Measurements from ENCODE around the gene LRRC8E. TPM values are rescaled to one million over a fixed set of nuclear protein-coding genes. Genes with fewer than 3 reads are reported as not detected.

LRRC8E gene
- total and polyA plus RNA-seq, 7 donors = 0.23 to 1.2 (median 1.2) TPM; not detected in 4

DNA sequence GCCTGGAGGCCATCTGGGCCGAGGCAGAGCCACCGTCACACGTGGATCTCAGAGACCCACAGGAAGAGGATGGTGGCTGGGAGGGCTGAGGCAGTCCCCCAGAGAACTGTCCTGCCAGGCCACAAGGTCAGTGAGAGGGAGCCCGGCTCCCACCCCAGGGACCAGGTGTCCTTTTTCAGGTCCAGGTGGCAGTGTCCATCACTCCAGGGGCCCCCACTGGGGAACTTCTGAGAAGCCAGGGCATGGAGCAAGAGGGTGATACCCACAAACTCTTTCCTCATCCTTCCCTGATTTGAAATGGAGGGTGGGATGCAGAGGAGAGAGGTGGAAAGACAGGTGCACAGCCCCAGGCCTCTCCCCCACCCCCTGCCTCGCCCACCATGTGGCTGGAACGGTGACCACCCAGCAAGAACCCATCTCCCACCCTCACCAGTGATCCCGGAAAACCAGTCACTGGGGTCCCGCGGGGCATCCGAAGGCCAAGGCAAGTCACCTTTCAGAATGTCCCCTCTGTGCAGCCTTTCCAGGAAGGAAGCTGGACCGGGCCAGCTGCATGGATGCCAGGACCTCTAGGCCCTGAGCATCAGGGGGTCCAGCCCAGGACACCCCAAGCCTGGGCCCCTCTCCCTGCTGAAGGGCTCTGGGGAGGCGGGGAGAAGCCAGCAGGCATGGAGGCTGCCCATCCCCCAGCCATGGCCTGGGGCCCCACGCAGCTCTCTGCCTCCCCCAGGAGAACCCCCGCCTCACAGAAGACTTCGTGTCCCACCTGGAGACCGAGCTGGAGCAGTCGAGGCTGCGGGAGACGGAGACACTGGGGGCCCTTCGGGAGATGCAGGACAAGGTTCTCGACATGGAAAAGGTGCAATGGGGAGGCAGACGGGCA, 28.2 kb upstream of the LRRC8E start:
- Histone ChIP-seq H3K27me3 (peaks cover 19 to 98% (median 72%) of the 10 kb centered on the region in 3 donors), H3K4me3 (no peak overlapping the region), H3K9me3 (no peaks in the 10 kb centered on the region), H3K36me3 (peaks cover 0 to 31% (median 0%) of the 10 kb centered on the region in 4 donors), H3K4me1 (peaks cover 0 to 20% (median 15%) of the 10 kb centered on the region in 4 donors), H3K27ac (no peak overlapping the region)
- DNase-seq = no peak
- intact Hi-C loops (cut with DNase I) = loop anchor here (10.0 kb wide), 1 partner anchor 145 kb away; the partner anchor contains the start of gene ELAVL1
- TF ChIP-seq EP300 (IDR thresholded peaks at IDR 0.05) = no peak
- no peak for TF ChIP-seq POLR2AphosphoS5 (IDR thresholded peaks at IDR 0.05)
- TF ChIP-seq POLR2A (IDR thresholded peaks at IDR 0.05) = no peak
- TF ChIP-seq, protein P1, sequence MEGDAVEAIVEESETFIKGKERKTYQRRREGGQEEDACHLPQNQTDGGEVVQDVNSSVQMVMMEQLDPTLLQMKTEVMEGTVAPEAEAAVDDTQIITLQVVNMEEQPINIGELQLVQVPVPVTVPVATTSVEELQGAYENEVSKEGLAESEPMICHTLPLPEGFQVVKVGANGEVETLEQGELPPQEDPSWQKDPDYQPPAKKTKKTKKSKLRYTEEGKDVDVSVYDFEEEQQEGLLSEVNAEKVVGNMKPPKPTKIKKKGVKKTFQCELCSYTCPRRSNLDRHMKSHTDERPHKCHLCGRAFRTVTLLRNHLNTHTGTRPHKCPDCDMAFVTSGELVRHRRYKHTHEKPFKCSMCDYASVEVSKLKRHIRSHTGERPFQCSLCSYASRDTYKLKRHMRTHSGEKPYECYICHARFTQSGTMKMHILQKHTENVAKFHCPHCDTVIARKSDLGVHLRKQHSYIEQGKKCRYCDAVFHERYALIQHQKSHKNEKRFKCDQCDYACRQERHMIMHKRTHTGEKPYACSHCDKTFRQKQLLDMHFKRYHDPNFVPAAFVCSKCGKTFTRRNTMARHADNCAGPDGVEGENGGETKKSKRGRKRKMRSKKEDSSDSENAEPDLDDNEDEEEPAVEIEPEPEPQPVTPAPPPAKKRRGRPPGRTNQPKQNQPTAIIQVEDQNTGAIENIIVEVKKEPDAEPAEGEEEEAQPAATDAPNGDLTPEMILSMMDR (IDR thresholded peaks at IDR 0.05) = no peak
- WGBS, 2 donors = 93% methylated on average over 22 of the region's 22 CpGs

- peaks cover 0 to 31% (median 0%) of the 10 kb centered on the region in 4 donors for H3K36me3 ChIP-seq
- TF ChIP-seq, protein P1 (IDR thresholded peaks at IDR 0.05) = no peak
- intact Hi-C loops (cut with DNase I) = no loop called here
- no peak for DNase-seq
- peaks cover 0 to 20% (median 15%) of the 10 kb centered on the region in 4 donors for H3K4me1 ChIP-seq
- 83 to 85% methylated on average over 14 of the region's 14 CpGs for WGBS, 2 donors
- H3K4me3 ChIP-seq = no peak overlapping the region
- H3K27me3 ChIP-seq = peaks cover 19 to 96% (median 70%) of the 10 kb centered on the region in 3 donors
- H3K9me3 ChIP-seq = no peaks in the 10 kb centered on the region
- H3K27ac ChIP-seq = no peak overlapping the region
Observed at GRCh38 chr19:7860714-7861618, 27.3 kb upstream of the LRRC8E start.

DNA sequence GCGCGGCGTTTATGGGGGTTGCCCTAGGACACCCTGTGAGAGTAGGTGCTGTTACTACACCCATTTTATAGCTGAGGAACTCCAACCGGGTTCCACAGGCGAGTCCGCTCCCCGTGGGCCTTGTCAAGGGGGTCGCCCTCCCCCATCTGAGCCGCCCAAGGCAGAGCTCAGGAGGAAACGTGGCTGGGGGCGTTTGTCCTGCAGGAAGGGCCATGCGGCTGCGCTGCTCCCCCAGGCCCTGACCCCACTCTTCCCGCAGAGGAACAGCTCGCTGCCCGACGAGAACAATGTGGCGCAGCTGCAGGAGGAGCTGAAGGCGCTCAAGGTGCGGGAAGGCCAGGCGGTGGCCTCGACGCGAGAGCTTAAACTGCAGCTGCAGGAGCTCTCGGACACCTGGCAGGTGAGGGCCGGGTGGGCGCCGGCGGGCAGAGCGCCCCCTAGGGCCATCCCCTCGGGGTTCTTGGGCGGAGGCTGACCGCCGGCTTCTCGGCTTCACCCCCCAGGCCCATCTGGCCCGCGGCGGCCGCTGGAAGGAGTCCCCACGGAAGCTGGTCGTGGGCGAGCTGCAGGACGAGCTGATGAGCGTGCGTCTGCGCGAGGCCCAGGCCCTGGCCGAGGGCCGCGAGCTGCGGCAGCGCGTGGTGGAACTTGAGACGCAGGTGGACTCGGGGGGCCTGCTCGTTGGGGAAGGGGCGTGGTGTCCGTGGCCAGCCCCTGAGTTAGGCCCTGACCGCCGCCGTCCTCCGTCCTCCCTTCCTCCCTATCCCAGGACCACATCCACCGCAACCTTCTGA, 26.5 kb upstream of the LRRC8E start:
- peaks cover 0 to 23% (median 0%) of the 10 kb centered on the region in 4 donors for H3K36me3 ChIP-seq
- H3K9me3 ChIP-seq = no peaks in the 10 kb centered on the region
- intact Hi-C loops (cut with DNase I) = no loop called here
- H3K4me1 ChIP-seq = peaks cover 0 to 20% (median 15%) of the 10 kb centered on the region in 4 donors
- peaks cover 19 to 96% (median 68%) of the 10 kb centered on the region in 3 donors for H3K27me3 ChIP-seq
- H3K27ac ChIP-seq = no peak overlapping the region
- WGBS, 2 donors = 20 to 22% methylated on average over 63 of the region's 63 CpGs
- H3K4me3 ChIP-seq = peak overlapping the region in 3 of 4 donors; percentile 0 to 32 (median 31)
- no peak for DNase-seq
- TF ChIP-seq, protein P1 (IDR thresholded peaks at IDR 0.05) = no peak
- TF ChIP-seq POLR2A (IDR thresholded peaks at IDR 0.05) (no peak), POLR2AphosphoS5 (IDR thresholded peaks at IDR 0.05) (no peak), EP300 (IDR thresholded peaks at IDR 0.05) (no peak)

DNA sequence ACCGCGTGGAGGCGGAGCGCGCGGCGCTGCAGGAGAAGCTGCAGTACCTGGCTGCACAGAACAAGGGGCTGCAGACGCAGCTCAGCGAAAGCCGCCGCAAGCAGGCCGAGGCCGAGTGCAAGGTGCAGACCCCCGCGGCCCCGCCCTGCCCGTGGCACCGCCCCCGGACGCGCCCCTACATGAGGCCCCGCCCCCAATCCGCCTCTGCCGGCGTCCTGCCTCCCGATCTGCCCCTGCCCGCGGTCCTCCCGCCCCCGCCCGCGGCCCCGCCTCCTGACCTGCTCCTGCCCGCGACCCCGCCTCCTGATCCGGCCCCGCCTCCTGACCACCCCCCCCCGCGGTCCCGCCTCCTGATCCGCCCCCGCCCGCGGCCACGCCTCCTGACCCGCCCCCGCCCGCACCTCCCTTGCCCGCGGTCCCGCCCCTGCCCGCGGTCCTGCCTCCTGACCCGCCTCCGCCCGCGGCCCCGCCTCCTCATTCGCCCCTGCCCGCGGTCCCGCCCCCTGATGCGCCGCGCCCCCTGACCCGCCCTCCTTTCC, 25.8 kb upstream of the LRRC8E start:
- peak overlapping the region in 3 of 4 donors; percentile 0 to 32 (median 31) for H3K4me3 ChIP-seq
- DNase-seq = no peak
- intact Hi-C loops (cut with DNase I) = no loop called here
- no peaks in the 10 kb centered on the region for H3K9me3 ChIP-seq
- TF ChIP-seq POLR2A (IDR thresholded peaks at IDR 0.05) = no peak
- no peak for TF ChIP-seq EP300 (IDR thresholded peaks at IDR 0.05)
- TF ChIP-seq POLR2AphosphoS5 (IDR thresholded peaks at IDR 0.05) = no peak
- TF ChIP-seq, protein P1 (IDR thresholded peaks at IDR 0.05) = no peak
- 3% methylated on average over 67 of the region's 67 CpGs for WGBS, 2 donors
- peaks cover 0 to 20% (median 15%) of the 10 kb centered on the region in 4 donors for H3K4me1 ChIP-seq
- peaks cover 19 to 96% (median 71%) of the 10 kb centered on the region in 3 donors for H3K27me3 ChIP-seq
- no peak overlapping the region for H3K27ac ChIP-seq
- H3K36me3 ChIP-seq = peaks cover 0 to 23% (median 0%) of the 10 kb centered on the region in 4 donors

Data from sigmoid colon (tissue), 7 donors.